HG02884 (cell line): ENCODE results near the gene RUNX1.

Source experiments
- ATAC-seq: cut with Tn5 transposase; IDR thresholded peaks from one replicate; pipeline ENCODE4 v1.9.1; 2021; ENCODE audit warnings: mild to moderate bottlenecking, moderate library complexity; ENCODE audit not compliant: unreplicated experiment

Gene RUNX1

GRCh38 chr21:35037384-35037765 is 11.7 kb downstream of the RUNX1 start:
- no peak for ATAC-seq

DNA sequence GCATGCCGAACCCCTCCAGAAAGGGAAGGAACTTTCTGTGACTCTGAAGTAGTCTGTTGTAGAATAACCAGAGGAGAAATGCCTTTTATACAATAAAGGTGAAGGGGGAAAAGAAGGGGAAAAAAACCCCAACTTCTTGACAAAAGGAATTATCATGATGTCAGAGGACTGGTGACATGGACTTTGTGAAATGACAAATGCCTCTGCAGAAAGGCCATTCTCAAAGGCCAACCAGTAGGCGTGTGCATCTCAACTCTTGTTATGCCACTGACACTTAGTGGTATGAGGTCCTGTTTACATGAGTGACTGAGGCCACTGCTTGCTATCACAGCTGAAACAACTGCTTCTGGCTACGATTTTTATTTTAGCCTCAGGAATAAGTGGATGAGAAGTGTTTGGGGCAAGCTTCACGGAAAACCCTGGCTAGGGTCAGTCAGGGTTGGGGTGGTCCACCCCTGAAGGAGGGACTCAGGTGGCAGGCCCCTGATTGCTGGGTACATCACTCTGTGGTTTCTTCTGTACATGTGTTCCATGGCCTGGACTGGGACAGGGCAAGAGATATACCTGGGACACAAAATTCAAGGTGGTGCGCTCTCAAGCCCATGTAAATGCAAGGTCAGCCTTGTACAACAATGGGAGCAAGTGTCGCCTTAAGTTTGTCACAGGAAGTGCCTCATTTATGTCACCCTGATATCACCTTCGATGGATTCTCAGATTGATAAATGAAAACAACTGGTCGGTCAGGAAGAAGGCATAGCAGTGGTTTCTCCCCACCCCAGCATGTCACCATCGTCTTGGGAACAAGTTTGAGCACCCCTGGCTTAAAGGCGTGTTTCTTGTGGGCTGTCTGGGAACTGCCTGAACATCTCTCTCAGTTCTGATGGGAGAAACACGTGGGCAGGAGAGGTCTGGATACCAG is 12.4 kb downstream of the RUNX1 start:
- ATAC-seq, result no peak

- no peak for ATAC-seq
Observed at GRCh38 chr21:35035581-35035980, 13.5 kb downstream of the RUNX1 start.

DNA sequence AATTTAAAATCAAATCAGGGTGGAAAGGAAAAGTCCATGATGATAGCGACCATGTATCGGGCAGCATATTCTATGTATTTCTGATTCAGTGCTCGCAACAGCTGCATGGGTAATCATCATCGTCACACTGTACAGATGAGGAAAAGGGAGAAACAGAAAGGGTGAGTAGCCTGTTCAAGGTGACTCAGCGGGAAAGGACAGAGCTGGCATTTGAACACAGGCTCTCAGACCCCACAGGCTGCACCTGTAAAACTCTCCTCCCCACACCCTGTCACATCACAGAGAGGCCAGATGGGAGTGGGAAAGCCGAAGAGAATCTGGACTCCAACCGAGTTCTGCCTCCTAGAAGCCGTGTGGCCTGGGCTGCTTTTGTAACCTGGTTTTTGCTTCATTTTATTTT is 14.0 kb downstream of the RUNX1 start:
- ATAC-seq, result no peak

GRCh38 chr21:35034203-35034926 is 14.7 kb downstream of the RUNX1 start:
- ATAC-seq, result no peak

GRCh38 chr21:35032474-35033263 is 16.4 kb downstream of the RUNX1 start:
- ATAC-seq, result no peak

- no peak for ATAC-seq
Observed at GRCh38 chr21:35028451-35028978, 20.6 kb downstream of the RUNX1 start.

GRCh38 chr21:35027563-35028450 is 21.3 kb downstream of the RUNX1 start:
- ATAC-seq, result no peak

DNA sequence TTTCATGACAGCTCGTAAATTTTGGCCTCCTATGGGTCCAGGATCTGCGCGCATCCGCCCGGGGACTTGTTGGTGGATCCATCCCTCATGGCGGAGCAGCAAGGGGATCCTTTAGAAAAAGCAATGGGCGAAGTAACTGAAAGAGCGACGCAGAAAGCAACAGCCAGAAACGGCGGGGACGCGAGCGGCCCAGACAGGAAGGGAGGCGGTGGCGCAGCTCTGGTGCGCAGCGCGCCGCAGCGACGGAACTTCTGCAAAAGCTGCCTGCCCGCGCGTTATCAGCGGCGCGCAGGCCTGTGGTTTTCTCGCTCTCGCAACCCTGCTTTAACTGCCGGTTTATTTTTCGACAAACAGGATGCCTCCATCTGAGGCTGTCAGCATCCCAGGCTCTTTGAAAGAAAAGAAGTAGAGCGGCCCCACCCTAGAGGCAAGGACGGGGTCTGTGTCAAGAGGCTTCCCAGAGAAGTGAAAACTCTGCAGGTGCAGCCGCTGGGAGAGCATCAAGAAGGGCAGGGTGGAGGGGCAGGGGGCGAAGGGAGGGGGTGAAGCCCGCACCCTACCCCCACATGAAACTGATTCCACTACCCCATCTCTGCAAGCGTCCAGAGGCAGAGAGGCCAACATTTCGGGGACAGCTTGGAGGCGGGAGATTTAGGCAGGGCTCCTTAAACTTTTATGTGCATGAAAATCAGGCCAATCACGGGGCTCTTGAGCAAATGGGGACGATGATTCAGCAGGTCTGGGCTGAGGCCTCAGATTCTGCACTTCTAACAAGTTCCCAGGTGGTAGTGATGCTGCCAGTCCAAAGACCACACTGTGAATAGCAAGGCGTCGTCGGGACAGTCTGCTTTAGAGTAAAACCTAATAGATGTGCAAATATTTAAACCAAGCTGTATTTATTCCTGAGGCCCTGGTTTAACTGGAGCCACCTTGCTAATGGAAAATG is 22.2 kb downstream of the RUNX1 start:
- no peak for ATAC-seq

- ATAC-seq, result no peak
Observed at GRCh38 chr21:35026153-35026500, 23.0 kb downstream of the RUNX1 start.

DNA sequence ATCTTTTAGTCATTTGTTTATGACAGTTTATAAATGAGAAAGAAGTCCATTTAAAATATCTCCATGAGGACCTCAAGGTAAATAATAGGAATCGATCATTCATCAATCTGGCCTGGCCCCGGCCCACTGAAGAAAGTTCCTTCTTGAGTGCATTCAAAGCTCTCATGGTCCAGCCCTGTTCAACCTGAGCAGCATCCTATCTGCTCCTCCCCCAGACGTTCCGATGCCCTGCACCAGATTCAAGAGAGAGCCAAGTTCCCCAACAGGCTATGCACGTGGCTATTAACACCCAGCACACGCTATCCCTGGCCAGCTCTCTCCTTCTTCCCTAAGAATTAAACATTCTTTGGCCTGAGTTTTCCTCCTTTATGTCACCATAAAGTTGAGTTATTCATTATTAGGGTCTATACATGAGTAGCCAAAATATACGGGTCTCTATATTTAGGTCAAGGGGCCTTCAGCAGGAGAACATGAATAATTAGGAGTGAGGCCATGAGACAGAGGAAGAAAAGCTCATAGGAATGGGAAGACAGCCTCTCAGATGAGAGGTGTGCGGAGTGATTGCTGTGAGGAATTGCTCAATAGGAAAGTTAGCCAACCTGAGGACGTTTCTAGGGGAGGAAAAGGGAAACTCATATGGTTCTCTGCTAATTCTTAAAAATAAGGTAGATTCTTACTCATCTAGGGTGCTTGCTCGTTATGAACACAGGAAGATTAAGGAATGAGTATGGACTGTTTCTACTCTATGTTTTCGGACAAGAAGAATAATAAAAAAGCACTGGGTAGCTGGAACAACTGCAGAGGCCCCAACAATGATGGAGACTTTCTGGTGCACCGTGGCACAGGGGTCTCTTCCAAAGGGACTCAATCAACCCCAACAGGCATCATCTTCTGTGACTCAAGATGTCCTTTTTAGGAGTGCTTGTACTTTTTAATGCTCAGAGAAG is 23.6 kb downstream of the RUNX1 start:
- no peak for ATAC-seq

DNA sequence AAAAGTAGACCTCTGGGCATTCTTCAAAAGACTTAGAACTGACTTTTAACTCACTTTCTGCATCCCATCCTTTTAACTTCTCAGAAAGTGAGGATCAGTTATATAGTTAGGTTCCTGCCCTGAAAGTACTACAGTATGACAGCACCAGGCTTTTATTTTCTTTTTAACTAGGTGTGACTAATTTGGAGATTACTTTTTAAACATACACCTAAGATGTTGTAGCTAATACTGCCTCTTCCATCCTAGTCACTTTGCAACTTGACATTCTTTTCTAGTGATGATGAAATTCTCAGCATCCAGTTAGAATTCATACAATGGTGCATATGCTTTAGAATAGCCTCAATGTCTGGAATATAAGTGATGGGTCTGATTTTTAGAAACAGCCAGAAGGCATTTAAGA is 24.6 kb downstream of the RUNX1 start:
- ATAC-seq, result no peak

DNA sequence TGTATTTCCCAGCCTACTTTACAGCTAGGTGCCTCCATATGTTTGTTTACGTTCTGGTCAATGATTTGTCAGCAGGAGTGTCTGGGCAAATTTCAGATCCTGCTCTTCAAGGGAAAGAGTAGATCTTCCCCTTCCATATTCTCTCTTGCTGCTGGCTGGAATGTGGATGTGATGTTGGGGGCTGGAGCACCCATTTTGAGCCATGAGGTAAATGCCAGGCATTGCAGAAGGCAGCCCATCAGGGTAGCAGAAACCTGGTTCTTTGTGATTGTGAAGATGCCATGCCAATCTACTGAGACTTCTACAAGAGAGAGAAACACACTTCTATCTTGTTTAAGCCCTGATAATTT is 25.1 kb downstream of the RUNX1 start:
- no peak for ATAC-seq

DNA sequence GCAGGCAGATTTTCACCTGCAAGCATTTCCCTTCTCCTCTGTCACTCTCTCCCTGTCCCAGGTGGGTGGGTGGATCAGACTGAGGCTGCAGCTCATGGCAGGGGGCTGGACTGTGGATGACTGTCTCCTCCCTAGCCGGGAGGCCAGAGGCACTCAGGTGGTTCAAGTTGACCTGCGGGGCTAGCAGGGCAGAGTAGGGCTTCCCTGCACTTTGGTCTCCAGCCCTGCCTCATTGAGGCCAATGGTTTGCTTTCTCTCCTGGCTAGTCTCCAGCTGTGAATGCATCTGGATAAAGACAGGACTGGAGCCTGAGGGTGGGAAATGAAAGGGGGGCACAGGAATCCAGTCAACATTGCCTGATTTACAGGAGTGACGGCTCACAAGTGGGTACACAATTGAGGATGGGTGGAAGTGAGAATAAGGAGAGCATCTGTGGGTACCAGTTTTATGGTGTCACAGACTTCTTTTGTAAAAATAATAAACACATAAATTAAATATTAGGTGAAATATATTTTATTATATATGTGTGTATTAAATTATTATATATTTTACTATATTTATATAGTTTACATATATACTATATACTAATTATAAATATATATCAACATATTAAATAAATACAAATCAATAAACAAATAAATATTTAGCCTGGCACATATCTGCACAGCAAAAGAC is 25.6 kb downstream of the RUNX1 start:
- ATAC-seq, result no peak

GRCh38 chr21:35021546-35021945 is 27.6 kb downstream of the RUNX1 start:
- no peak for ATAC-seq

DNA sequence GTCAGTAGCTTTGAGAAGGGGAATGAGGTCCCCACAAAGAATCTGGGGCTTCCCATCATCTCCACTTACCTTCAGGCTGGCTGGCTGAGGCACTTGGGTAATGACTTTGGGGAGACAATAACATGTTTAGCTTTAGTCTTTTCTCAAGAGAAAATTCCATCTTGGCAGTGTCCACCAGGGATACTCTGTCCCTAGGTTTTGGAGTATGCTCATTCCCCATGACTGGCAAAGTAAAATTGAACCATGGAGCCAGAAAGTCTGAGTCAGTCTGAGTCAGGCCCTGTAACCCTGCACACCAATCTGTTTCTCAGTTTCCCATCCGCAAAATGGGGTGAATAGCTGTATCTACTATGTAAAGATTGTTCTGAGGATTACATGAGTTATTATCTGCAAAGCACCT is 28.2 kb downstream of the RUNX1 start:
- ATAC-seq, result no peak

- no peak for ATAC-seq
Observed at GRCh38 chr21:35020436-35020835, 28.7 kb downstream of the RUNX1 start.

DNA sequence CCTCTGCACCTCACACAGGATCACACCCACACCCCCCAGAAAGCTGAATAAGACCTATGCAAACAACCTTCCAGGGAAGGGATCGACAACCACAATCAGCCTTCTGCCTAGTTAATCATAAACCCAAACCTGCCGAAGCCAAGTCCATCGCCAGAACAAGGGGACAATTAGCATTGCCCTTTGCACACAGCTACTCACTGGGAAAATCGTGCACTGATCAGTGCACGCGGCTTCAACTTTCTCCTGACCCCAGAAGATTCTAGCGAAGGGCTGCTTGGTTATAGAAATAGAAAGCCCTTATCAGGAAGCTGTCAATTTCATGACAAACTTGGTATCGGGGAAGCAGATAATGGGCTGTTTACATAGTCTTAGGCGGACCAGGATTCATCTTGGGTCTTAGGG is 29.5 kb downstream of the RUNX1 start:
- no peak for ATAC-seq
